Tibial nerve (tissue), 4 donors: ENCODE results near the gene KLF1. TPM values are rescaled to one million over a fixed set of nuclear protein-coding genes. Genes with fewer than 3 reads are reported as not detected.

Experiments used
- DNase-seq, 2 donors: peaks; one replicate each; pipeline ENCODE4 v3.0.0-alpha.2; 2019; ENCODE audit warnings: low spot score in 2 of 2
- H3K27ac ChIP-seq, 4 donors: fragments of 200-600 bp; sonication (generic) in 3 of 4; one replicate each; pipeline ENCODE4 v1.5.1; 2017 to 2019; ENCODE audit warnings: mild to moderate bottlenecking in 1 of 4
- H3K27me3 ChIP-seq, 2 donors: fragments of 200-600 bp; sonication (generic) in 1 of 2; one replicate each; pipeline versions ENCODE4 v1.5.1 to v1.6.0; 2017 to 2019
- H3K36me3 ChIP-seq, 3 donors: fragments of 200-600 bp; sonication (generic); one replicate each; pipeline ENCODE4 v1.5.1; 2018 to 2019
- H3K4me1 ChIP-seq, 4 donors: fragments of 200-600 bp; sonication (generic) in 3 of 4; one replicate each; pipeline ENCODE4 v1.5.1; 2017 to 2019
- H3K4me3 ChIP-seq, 4 donors: fragments of 200-600 bp; sonication (generic) in 3 of 4; one replicate each; pipeline ENCODE4 v1.5.1; 2017 to 2019; ENCODE audit warnings: mild to moderate bottlenecking in 1 of 4, moderate library complexity in 1 of 4
- H3K9me3 ChIP-seq, 4 donors: fragments of 200-600 bp; sonication (generic) in 3 of 4; one replicate each; pipeline ENCODE4 v1.5.1; 2017 to 2019
- EP300 ChIP-seq, 2 donors: sonication (generic); formaldehyde crosslinking; IDR thresholded peaks; one replicate each; pipeline ENCODE4 v1.6.1; 2017; ENCODE audit warnings: antibody characterized with exemption in 2 of 2, mild to moderate bottlenecking in 1 of 2
- POLR2A ChIP-seq, 2 donors: fragments of 450-650 bp; IDR thresholded peaks; one replicate each; pipeline ENCODE4 v1.6.1; 2017; ENCODE audit warnings: antibody characterized with exemption in 2 of 2, mild to moderate bottlenecking in 2 of 2, moderate library complexity in 2 of 2
- WGBS, 2 donors: methylation state at CpG; one replicate each; pipeline ENCODE4 v1.1.5; 2018; 5-methylcytosine and 5-hydroxymethylcytosine counted together
- total RNA-seq, 4 donors: library from RNA; depleted of rRNA; stranded (reverse); fragments of >200 nt; gene quantifications; one replicate each; pipeline ENCODE4 v1.1.0, GENCODE V29; 2016
- TF ChIP-seq, protein P1 (sequence below), 5 experiments: fragments of 200-600 bp in 3 of 5; fragments of 450-650 bp in 2 of 5; sonication (generic) in 3 of 5; IDR thresholded peaks; one replicate each; pipeline ENCODE4 v1.5.1; 2016 to 2019; ENCODE audit warnings: antibody characterized with exemption in 5 of 5, mild to moderate bottlenecking in 3 of 5, moderate library complexity in 2 of 5

KLF1 gene
- total RNA-seq, 4 donors from 2014 or later: not detected

DNA sequence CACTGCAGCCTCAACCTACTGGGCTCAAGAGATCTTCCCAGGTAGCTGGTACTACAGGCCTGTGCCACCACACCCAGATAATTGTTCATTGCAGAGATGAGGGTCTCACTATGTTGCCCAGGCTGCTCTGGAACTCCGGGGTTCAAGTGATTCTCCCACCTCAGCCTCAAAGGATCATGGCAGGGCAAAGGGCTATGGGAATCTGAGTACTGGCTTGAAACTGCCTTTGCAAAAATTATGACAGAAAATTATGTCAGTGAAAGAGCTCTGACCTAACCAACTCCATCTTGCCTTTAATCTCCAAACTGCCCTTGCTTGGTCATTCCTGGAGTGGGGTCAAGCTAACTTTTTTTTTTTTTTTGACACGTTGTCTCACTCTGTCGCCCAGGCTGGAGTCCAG, 4.4 kb downstream of the KLF1 start:
- peaks cover 0 to 15% (median 0%) of the 10 kb centered on the region in 4 donors for H3K9me3 ChIP-seq
- H3K4me3 ChIP-seq: no peak overlapping the region
- H3K27ac ChIP-seq: no peak overlapping the region
- 86 to 90% methylated on average over 3 of the region's 3 CpGs for WGBS, 2 donors
- H3K36me3 ChIP-seq: peaks cover 0 to 15% (median 8%) of the 10 kb centered on the region in 3 donors
- H3K27me3 ChIP-seq: peaks cover 0 to 38% of the 10 kb centered on the region in 2 donors
- TF ChIP-seq, protein P1, sequence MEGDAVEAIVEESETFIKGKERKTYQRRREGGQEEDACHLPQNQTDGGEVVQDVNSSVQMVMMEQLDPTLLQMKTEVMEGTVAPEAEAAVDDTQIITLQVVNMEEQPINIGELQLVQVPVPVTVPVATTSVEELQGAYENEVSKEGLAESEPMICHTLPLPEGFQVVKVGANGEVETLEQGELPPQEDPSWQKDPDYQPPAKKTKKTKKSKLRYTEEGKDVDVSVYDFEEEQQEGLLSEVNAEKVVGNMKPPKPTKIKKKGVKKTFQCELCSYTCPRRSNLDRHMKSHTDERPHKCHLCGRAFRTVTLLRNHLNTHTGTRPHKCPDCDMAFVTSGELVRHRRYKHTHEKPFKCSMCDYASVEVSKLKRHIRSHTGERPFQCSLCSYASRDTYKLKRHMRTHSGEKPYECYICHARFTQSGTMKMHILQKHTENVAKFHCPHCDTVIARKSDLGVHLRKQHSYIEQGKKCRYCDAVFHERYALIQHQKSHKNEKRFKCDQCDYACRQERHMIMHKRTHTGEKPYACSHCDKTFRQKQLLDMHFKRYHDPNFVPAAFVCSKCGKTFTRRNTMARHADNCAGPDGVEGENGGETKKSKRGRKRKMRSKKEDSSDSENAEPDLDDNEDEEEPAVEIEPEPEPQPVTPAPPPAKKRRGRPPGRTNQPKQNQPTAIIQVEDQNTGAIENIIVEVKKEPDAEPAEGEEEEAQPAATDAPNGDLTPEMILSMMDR (IDR thresholded peaks at IDR 0.05): no peak
- no peak for TF ChIP-seq POLR2A (IDR thresholded peaks at IDR 0.05)
- no peak for TF ChIP-seq EP300 (IDR thresholded peaks at IDR 0.05)
- DNase-seq: no peak
- peaks cover 0 to 29% (median 11%) of the 10 kb centered on the region in 4 donors for H3K4me1 ChIP-seq

DNA sequence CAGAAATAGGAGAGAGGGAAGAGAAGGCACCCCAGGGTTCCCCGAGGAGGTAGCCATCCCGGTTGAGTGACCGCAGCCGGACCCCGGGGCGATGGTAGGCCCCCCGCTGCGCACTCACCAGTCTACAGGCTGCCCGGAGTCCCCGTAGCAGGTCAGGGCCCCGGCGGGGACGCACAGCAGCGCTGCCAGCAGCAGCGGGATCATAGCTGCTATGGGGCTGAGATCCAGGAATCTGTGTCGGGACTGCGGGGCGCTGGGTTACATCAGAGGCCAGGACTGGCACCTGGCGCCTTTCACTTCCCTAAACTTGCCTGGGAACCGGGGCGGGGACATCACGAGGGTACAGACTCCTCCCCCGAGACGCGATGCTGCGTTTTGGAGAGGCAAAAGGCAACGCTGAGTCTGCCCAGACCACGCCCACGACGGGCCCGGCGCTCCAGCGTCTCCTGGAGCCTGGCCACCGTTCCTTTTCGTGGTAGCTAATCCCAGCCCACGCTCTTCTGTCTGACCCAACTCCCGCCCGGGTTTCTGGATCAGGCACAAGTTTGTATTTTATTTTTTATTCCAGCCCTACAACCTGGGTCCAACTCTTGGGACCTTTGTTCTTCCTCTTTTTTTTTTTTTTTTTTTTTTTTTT, 5.7 kb downstream of the KLF1 start, which contains the start of gene DNASE2:
DNASE2 (minus strand) TSS at position 278 of the 637 bp plus-strand sequence; CDS start at position 204, 74 bp downstream.
- TF ChIP-seq EP300 (IDR thresholded peaks at IDR 0.05) (peak; percentile 59 to 85), POLR2A (IDR thresholded peaks at IDR 0.05) (peak in 1 of 2 donors; percentile 75)
- TF ChIP-seq, protein P1 (IDR thresholded peaks at IDR 0.05): no peak
- peak; percentile 95 to 96 for DNase-seq
- peaks cover 0 to 29% (median 11%) of the 10 kb centered on the region in 4 donors for H3K4me1 ChIP-seq
- H3K4me3 ChIP-seq: peak within 1 kb of the TSS; percentile 59 to 77 (median 62)
- H3K9me3 ChIP-seq: peaks cover 0 to 15% (median 0%) of the 10 kb centered on the region in 4 donors
- peaks cover 0 to 29% of the 10 kb centered on the region in 2 donors for H3K27me3 ChIP-seq
- H3K36me3 ChIP-seq: peaks cover 0 to 28% (median 8%) of the 10 kb centered on the region in 3 donors
- peak within 1 kb of the TSS; percentile 78 to 92 (median 86) for H3K27ac ChIP-seq
- WGBS, 2 donors: 0 to 1% methylated on average over 21 to 38 of the region's 38 CpGs

DNA sequence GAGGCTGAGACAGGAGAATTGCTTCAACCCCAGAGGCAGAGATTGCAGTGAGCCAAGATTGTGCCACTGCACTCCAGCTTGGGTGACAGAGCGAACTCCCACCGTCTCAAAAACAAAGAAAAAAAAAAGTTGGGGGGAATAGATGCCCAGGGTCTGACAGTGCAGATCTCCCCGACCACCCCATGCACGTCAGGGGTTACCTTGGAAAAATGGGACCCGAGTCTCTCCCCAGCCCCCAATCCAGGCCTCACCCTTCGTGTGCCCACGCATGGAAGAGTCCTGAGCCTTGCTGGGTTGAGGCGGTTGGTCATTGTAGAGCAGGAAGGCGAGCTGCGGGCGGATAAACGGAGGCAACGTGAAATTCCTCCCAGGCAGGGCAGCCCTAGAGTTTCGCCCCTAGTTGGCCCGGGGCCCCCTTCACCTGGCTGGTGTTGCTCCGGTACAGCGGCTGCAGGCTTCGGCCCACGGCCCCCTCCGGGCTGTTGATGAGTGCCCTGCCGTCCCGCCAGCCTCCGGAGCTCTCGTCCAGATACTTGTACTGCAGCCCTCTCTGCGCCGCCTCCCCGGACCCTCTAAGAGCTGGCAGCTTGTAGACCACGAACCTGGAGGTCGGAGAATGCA, 6.3 kb downstream of the KLF1 start:
- no peak for DNase-seq
- Histone ChIP-seq H3K9me3 (peaks cover 0 to 15% (median 0%) of the 10 kb centered on the region in 4 donors), H3K27ac (peak overlapping the region; percentile 78 to 92 (median 86)), H3K4me1 (peaks cover 0 to 25% (median 9%) of the 10 kb centered on the region in 4 donors), H3K27me3 (peaks cover 0 to 23% of the 10 kb centered on the region in 2 donors), H3K36me3 (peaks cover 0 to 34% (median 13%) of the 10 kb centered on the region in 3 donors), H3K4me3 (peak overlapping the region; percentile 59 to 77 (median 62))
- WGBS, 2 donors: 16 to 21% methylated on average over 20 to 29 of the region's 29 CpGs
- TF ChIP-seq POLR2A (IDR thresholded peaks at IDR 0.05) (no peak), EP300 (IDR thresholded peaks at IDR 0.05) (no peak)
- TF ChIP-seq, protein P1 (IDR thresholded peaks at IDR 0.05): no peak

DNA sequence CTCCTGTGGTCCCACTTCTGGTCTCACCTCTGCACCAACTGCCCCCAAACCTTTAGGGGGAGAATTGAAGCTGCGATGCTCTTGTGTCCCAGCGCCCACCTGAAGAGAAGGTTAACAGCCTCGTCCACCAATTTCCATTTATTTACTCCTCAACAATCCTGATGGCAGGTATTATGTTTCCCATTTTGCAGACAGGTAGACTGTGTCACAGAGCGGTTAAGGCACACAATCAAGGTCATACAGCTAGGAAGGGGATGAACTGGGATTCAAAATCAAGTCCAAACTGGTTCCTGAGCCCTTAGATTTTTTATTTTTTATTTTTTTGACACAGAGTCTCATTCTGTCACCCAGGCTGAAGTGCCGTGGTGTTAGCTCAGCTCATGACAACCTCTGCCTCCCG, 11.9 kb downstream of the KLF1 start:
- H3K36me3 ChIP-seq: peaks cover 0 to 62% (median 14%) of the 10 kb centered on the region in 3 donors
- DNase-seq: no peak
- no peak overlapping the region for H3K27ac ChIP-seq
- H3K4me3 ChIP-seq: no peak overlapping the region
- TF ChIP-seq POLR2A (IDR thresholded peaks at IDR 0.05) (no peak), EP300 (IDR thresholded peaks at IDR 0.05) (no peak)
- TF ChIP-seq, protein P1 (IDR thresholded peaks at IDR 0.05): no peak
- H3K27me3 ChIP-seq: no peaks in the 10 kb centered on the region
- H3K9me3 ChIP-seq: no peaks in the 10 kb centered on the region
- WGBS, 2 donors: 90 to 93% methylated on average over 6 of the region's 6 CpGs
- no peaks in the 10 kb centered on the region for H3K4me1 ChIP-seq
